Endothelial cell of hepatic sinusoid (primary cell): ENCODE data around the gene CST9L.
"Not testable (repeated sequence)": the region's sequence is repeated elsewhere in the genome, so short reads cannot be mapped to it uniquely, and the experiment has no call there.

ENCODE experiments used
- in situ Hi-C: cut with HindIII; loops from 2 replicates; pipeline ENCODE4 v1.10.0; 2017; ENCODE audit warnings: low sequenced_read_pairs

The CST9L gene

GRCh38 chr20:23586735-23587525, 18.6 kb upstream of the CST9L start:
- in situ Hi-C loops, result no loop called here

GRCh38 chr20:23585808-23586734, 17.8 kb upstream of the CST9L start:
- in situ Hi-C loops, result no loop called here

- in situ Hi-C loops, result no loop called here
Measured at GRCh38 chr20:23585449-23585807, 17.1 kb upstream of the CST9L start.

GRCh38 chr20:23584434-23585199, 16.3 kb upstream of the CST9L start:
- in situ Hi-C loops, result no loop called here

GRCh38 chr20:23583526-23583925, 15.2 kb upstream of the CST9L start:
- in situ Hi-C loops, result no loop called here

DNA sequence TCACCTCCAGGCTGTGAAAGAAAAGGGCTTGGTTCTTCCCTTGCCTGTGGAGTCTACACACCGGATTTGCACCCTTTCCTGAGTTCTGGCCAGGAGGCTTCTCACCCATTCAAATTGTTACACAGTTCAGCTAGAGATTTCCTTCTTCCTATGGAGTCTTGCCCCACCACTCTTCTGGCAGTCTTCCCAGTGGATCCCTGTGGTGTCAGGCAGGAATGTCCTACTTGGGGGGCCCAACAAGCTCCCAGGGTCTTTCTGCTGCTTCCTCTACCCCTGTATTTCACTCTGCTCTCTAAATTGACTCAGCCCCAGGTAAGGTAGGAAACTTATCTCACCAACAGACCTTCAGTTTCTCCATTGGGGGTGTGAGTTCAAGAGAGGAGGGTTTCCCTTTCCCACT, 14.0 kb upstream of the CST9L start:
- in situ Hi-C loops, result no loop called here

DNA sequence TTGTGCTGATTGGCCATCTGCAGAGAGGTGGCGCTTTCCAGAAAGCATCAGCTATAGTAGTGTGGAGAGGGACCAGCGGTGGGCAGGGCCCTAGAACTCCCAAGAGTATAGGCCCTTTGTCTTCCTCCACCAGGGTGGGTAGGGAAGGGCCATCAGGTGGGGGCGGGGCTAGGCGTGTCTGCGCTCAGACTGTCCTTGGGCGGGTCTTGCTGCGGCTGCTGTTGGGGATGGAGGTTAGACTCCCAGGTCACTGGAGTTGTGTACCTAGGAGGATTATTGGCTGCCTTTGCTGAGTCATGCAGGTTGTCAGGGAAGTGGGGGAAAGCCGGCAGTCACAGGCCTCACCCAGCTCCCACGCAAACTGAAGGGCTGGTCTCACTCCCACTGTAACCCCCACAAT, 13.5 kb upstream of the CST9L start:
- in situ Hi-C loops, result not testable (repeated sequence)

GRCh38 chr20:23574977-23575376, 6.7 kb upstream of the CST9L start:
- in situ Hi-C loops, result no loop called here

DNA sequence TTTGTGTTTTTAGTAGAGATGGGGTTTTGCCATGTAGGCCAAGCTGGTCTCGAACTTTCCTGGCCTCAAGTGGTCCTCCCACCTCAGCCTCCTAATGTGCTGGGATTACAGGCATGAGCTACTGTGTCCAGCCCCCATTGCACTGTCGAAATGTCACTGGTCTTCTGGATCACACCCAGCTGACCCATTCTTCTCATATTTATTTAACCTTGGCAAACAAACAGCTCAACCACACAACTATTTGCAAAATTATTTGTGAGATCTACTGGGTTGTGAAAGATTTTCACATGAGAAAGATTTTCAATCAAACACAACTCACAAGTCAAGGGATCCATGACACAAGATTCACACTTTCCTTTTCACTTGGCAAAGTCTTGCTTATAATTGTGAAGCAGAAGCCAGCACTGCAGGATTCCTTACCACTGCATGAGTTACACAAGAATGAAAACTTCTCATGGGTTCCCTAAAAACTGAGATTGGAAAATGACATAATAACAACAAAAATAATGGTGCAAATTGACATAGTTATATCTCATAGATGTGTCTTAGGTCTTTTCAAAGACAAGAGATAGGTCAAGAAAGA, 2.0 kb upstream of the CST9L start:
- in situ Hi-C loops, result no loop called here

- in situ Hi-C loops, result no loop called here
Measured at GRCh38 chr20:23569570-23569969, 1.3 kb upstream of the CST9L start.

DNA sequence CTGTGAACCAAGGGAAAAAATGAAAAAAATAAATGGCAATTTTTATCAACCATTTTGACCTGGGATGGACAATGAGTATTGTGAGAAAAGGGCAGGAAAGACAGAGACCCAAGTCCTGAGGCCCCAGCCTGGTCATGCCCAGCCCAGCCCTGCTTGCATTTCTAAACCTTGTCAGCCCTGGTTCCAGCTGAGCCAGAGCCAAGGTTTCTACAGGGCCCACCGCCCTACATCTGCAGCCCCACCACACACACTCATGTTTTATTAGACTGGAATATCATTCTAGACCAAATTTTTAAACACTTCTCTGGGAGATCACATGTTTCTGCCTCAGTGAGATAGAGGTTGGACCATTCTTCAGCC, 667 bp upstream of the CST9L start:
- in situ Hi-C loops, result no loop called here

DNA sequence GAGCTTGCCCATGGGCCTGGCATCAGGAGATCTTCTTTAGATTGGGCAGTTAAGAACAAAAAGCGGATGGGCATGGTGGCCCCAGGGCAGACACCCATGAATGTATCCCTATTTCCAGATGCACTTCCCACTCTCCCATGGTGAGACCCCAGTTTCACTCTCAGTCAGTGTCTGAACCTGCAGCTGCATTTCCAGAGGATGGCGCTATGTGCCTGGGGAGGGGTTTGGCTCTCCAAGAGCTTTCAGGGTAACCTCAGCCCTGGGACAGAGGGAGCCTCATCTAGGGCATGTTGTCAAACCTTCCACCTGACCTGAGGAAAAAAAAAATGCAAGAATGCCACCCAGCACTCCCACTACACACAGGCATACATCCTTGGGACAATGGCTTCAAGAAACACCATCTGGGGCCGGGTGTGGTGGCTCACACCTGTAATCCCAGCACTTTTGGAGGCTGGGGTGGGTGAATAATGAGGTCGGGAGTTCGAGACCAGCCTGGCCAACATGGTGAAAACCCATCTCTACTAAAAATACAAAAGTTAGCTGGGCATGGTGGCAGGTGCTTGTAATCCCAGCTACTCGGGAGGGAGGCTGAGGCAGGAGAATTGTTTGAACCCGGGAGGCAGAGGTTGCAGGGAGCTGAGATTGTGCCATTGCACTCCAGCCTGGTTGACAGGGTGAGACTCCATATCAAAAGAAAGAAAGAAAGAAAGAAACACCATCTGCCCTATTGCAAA, 1.9 kb downstream of the CST9L start:
- in situ Hi-C loops, result no loop called here

DNA sequence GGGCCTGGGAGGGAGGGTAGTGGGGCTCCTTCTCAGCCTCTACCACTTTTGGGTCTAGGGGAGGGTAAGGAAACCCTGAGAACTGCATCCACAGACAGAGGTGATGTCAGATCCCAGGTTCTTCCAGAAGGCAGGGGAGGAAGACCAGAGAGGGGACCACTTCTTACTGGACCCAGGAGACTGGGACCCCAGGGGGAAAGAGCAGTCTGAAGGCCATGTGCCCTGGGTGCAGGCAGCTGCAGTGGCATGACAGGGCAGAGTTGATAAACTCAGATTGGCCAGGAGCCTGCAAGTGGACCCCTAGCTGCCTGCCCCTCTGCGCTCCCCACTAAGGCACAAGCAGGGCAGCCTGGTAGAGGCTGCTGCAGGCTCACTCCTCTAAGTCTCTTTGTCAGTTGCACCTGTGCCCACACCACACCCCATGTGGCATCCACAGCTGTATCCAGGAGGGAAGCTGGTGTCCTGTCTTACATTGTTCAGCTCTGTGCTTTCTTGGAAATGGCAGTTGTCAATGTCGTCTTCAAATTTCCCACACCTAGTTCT, 2.7 kb downstream of the CST9L start:
- in situ Hi-C loops, result no loop called here

- in situ Hi-C loops, result no loop called here
Measured at GRCh38 chr20:23564927-23565326, 3.4 kb downstream of the CST9L start.

DNA sequence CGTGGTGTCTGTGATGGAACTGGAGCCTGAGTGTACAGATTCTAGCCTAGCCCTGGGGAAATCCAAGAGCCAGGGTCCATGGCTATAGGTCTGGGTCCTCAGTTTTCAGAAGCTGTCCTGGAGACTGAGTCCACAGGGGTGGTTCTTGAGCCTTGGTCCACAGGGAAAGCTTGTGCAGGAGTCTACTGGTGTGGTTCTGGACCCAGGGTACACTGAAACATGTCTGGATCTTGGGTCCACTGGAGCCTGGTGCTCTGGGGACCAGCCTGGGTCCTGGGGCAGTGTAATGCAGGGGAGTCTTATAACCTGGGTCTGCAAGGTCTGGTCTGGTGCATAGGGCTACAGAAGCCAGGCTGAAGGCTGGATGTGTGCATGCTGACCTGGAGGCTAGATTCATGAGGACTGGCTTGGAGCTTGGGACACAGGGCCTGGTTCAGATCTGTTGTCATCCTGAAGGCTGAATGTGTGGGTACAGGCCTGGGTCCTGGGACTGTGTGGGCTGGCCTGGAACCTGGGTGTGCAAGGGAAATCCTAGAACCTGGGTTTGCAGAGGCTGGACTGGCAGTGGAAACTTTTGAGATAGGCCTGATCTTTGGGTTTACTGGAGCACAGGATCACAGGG, 5.5 kb downstream of the CST9L start:
- in situ Hi-C loops, result no loop called here

- in situ Hi-C loops, result no loop called here
Measured at GRCh38 chr20:23554401-23554800, 13.9 kb downstream of the CST9L start.

DNA sequence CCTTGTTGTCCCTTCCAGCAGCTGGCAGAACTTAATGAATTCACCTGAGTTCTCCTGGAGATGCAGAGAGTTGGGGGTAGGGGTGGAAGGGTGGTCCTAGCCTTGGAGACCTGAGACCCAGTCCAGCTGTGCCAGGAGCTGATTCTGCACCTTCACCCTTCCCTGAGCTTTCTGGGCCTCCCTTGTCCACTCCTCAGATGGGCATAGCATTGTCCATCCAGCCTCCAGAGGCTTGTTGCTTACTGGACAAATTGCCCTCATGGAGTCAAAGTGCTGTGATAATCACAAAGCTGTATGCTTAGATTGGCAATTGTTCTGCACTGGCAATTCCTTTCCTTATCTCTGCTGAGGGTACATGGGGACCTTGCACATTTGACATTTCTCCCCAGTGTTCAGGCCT, 16.5 kb downstream of the CST9L start:
- in situ Hi-C loops, result no loop called here

DNA sequence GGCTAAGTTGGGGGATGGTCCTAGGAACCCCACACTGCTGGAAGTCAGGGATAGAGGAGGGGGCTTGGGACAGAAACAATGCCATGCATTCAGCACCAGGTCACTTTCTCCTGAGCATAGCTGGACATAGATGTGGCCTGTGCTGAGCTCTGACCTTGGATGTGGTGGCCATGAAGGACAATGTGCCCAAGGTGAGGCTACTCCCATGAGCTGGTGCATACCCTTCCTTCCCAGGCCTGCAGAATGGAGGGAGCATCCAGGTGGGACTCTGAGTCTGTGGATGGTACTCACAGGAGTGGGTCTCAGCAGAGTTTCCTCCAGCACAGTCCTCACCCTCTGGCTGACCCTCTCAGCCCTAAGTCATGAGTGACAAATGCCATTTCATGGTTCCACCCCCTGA, 16.9 kb downstream of the CST9L start:
- in situ Hi-C loops, result no loop called here

DNA sequence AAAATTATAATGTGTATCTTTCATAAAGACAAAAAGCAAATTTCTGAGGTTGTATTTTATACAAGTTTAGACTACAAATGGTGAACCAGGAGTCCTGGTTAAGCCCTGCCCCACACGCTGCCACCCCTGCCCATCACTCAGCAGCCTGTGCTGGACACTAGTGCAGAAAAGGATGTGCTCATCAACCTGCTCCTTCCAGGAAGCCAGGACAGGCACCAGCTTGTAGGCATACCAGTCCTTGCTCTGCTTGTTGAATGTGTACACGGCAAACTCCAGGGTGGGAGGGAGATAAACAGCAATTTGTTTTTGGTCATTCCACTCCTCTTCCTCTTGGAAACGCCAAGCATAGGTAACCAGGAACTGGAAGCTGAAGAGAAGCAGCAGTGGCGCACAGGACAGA, 18.1 kb downstream of the CST9L start:
- in situ Hi-C loops, result no loop called here

DNA sequence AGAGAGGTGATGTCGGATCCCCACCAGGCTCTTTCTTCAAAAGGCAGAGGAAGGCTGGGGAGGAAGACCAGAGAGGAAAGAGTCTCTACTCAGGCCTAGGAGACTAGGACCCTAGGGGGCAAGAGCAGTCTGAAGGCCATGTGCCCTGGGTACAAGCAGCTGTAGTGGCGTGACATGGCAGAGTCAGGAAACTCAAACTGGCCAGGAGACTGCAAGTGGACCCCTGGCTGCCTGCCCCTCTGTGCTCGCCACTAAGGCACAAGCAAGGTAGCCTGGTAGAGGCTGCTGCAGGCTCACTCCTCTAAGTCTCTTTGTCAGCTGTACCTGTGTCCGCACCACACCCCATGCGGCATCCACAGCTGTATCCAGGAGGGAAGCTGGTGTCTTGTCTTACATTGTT, 19.9 kb downstream of the CST9L start:
- in situ Hi-C loops, result no loop called here
